Colonic mucosa (tissue), 4 donors: ENCODE results near the gene FHL1. TPM values are rescaled to one million over a fixed set of nuclear protein-coding genes. Genes with fewer than 3 reads are reported as not detected.

ENCODE experiments used
- DNase-seq: peaks from one replicate; pipeline ENCODE4 v3.0.0-alpha.2; 2020
- H3K27ac ChIP-seq: fragments of 200-600 bp; one replicate; pipeline ENCODE4 v1.8.0; 2021
- H3K27me3 ChIP-seq: fragments of 200-600 bp; one replicate; pipeline ENCODE4 v1.8.0; 2021
- H3K36me3 ChIP-seq: fragments of 200-600 bp; one replicate; pipeline ENCODE4 v1.8.0; 2021
- H3K4me1 ChIP-seq: fragments of 200-600 bp; one replicate; pipeline ENCODE4 v1.8.0; 2021; ENCODE audit warnings: mild to moderate bottlenecking
- H3K4me3 ChIP-seq: fragments of 200-600 bp; one replicate; pipeline ENCODE4 v1.8.0; 2021
- H3K9ac ChIP-seq, 2 donors: one replicate each; pipeline ENCODE4 v1.7.0; 2013; ENCODE audit warnings: control low read depth in 2 of 2, low read depth in 2 of 2, low read length in 2 of 2
- H3K9me3 ChIP-seq: fragments of 200-600 bp; one replicate; pipeline ENCODE4 v1.8.0; 2021
- intact Hi-C: fragments of 100-400 bp; cut with DNase I; formaldehyde crosslinking; loops from one replicate; pipeline ENCODE4 v1.14.1; 2022
- total RNA-seq, 2 donors: library from RNA; stranded (reverse); fragmentation: NEBNext Ultra II Directional in 1 of 2; extraction: Animal tissue kit (Norgen Biotek cat#: 25700) in 1 of 2; gene quantifications; one replicate each; pipeline ENCODE4 v1.2.1, GENCODE V29; 2021
- TF ChIP-seq, protein P1 (sequence below): fragments of 200-600 bp; IDR thresholded peaks from one replicate; pipeline ENCODE4 v1.8.0; 2022; ENCODE audit warnings: antibody characterized with exemption, mild to moderate bottlenecking
- donor health status: healthy.
- donor health status: DM: no; HTN: no; CAD: no.
- donor health status: DM: no; HTN: no; CAD: no.

FHL1 gene
- total RNA-seq, 2 donors from 2014 or later: 20.0 to 176 TPM

- intact Hi-C loops: no loop called here
Observed at GRCh38 chrX:136157187-136157586, 9.9 kb downstream of the FHL1 start.

DNA sequence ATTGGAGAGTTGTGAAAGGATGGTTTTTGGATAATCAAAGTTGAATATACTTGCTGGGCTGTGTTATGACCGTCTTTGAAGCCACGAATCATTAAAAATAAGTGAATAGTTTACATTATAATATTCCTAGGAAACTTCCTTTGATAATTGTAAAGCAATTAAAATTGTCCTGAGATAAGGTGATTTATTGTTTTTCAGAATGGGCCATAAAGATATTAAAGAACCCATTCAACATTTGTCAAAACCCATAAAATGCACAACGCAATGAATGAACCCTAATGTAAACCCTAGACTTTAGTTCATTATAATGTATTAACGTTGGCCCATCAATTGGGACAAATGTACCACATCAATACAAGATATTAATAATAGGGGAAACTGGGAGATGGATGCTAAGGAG, 11.4 kb downstream of the FHL1 start:
- no peaks in the 10 kb centered on the region for H3K27me3 ChIP-seq
- H3K9me3 ChIP-seq: no peaks in the 10 kb centered on the region
- H3K4me1 ChIP-seq: no peaks in the 10 kb centered on the region
- H3K4me3 ChIP-seq: no peak overlapping the region
- TF ChIP-seq, protein P1, sequence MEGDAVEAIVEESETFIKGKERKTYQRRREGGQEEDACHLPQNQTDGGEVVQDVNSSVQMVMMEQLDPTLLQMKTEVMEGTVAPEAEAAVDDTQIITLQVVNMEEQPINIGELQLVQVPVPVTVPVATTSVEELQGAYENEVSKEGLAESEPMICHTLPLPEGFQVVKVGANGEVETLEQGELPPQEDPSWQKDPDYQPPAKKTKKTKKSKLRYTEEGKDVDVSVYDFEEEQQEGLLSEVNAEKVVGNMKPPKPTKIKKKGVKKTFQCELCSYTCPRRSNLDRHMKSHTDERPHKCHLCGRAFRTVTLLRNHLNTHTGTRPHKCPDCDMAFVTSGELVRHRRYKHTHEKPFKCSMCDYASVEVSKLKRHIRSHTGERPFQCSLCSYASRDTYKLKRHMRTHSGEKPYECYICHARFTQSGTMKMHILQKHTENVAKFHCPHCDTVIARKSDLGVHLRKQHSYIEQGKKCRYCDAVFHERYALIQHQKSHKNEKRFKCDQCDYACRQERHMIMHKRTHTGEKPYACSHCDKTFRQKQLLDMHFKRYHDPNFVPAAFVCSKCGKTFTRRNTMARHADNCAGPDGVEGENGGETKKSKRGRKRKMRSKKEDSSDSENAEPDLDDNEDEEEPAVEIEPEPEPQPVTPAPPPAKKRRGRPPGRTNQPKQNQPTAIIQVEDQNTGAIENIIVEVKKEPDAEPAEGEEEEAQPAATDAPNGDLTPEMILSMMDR: no peak
- intact Hi-C loops: no loop called here
- DNase-seq: no peak
- H3K36me3 ChIP-seq: no peaks in the 10 kb centered on the region
- no peak overlapping the region for H3K9ac ChIP-seq
- no peak overlapping the region for H3K27ac ChIP-seq

More at GRCh38 chrX:136157187-136157586, 9.9 kb downstream of the FHL1 start:
- Histone ChIP-seq H3K4me1 (no peaks in the 10 kb centered on the region), H3K4me3 (no peak overlapping the region), H3K27ac (no peak overlapping the region), H3K36me3 (no peaks in the 10 kb centered on the region), H3K9me3 (no peaks in the 10 kb centered on the region), H3K9ac (no peak overlapping the region), H3K27me3 (no peaks in the 10 kb centered on the region)
- DNase-seq: no peak
- TF ChIP-seq, protein P1: no peak

DNA sequence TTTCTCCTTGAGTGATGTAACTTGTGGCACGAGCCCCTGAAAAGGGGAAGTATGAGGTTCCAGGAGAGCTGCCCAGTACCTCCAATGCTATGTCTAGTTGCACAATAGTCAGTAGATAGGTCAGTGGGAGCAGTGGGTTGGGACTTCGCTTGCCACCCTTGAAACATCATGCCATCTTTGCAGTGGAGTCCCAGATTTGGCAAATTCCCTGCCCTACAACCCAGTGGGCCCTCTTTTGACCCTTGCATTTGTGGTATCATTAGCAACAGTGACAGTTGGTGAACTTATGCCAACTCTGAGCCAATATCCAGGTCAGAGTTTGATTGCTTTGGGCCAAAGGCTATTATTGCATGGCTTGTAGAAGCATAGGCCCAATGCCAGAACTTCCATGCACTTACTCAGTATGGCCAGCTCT, 12.3 kb downstream of the FHL1 start:
- TF ChIP-seq, protein P1: no peak
- Histone ChIP-seq H3K4me1 (no peaks in the 10 kb centered on the region), H3K36me3 (no peaks in the 10 kb centered on the region), H3K4me3 (no peak overlapping the region), H3K27me3 (no peaks in the 10 kb centered on the region), H3K27ac (no peak overlapping the region), H3K9me3 (no peaks in the 10 kb centered on the region), H3K9ac (no peak overlapping the region)
- no peak for DNase-seq
- intact Hi-C loops: loop anchor here (5.0 kb wide), 1 partner anchor 132 kb away; no protein-coding TSS in a partner anchor

- no peaks in the 10 kb centered on the region for H3K4me1 ChIP-seq
- no peak overlapping the region for H3K27ac ChIP-seq
Observed at GRCh38 chrX:136162827-136163570, 15.7 kb downstream of the FHL1 start.

GRCh38 chrX:136163689-136164088, 16.4 kb downstream of the FHL1 start:
- intact Hi-C loops: loop anchor here (5.0 kb wide), 1 partner anchor 136 kb away; no protein-coding TSS in a partner anchor
- Histone ChIP-seq H3K27ac (no peak overlapping the region), H3K4me3 (no peak overlapping the region), H3K4me1 (no peaks in the 10 kb centered on the region), H3K9ac (no peak overlapping the region), H3K27me3 (no peaks in the 10 kb centered on the region), H3K9me3 (no peaks in the 10 kb centered on the region), H3K36me3 (no peaks in the 10 kb centered on the region)
- TF ChIP-seq, protein P1: no peak
- no peak for DNase-seq

More at GRCh38 chrX:136162827-136163570, 15.7 kb downstream of the FHL1 start:
- peak; percentile 51 for DNase-seq
- intact Hi-C loops: loop anchor here (5.0 kb wide), 1 partner anchor 136 kb away; no protein-coding TSS in a partner anchor
- H3K4me3 ChIP-seq: no peak overlapping the region
- TF ChIP-seq, protein P1: peak; percentile 69
- H3K9ac ChIP-seq: no peak overlapping the region
- H3K9me3 ChIP-seq: no peaks in the 10 kb centered on the region
- H3K27me3 ChIP-seq: no peaks in the 10 kb centered on the region
- H3K36me3 ChIP-seq: no peaks in the 10 kb centered on the region
